GM10266 (cell line): Measurements from ENCODE around the gene PTPRN.
"Not testable (repeated sequence)": the region's sequence is repeated elsewhere in the genome, so short reads cannot be mapped to it uniquely, and the experiment has no call there.

Experiments used
- DNase-seq: peaks from one replicate; pipeline ENCODE4 v3.0.0; 2012; ENCODE audit errors: extremely low spot score
- TF ChIP-seq, protein P1 (sequence below): IDR thresholded peaks from 2 replicates; pipeline ENCODE4 v1.5.1; 2012; ENCODE audit warnings: mild to moderate bottlenecking, low read depth; ENCODE audit not compliant: control insufficient read depth, insufficient read depth; ENCODE audit errors: missing control alignments

Gene PTPRN

DNA sequence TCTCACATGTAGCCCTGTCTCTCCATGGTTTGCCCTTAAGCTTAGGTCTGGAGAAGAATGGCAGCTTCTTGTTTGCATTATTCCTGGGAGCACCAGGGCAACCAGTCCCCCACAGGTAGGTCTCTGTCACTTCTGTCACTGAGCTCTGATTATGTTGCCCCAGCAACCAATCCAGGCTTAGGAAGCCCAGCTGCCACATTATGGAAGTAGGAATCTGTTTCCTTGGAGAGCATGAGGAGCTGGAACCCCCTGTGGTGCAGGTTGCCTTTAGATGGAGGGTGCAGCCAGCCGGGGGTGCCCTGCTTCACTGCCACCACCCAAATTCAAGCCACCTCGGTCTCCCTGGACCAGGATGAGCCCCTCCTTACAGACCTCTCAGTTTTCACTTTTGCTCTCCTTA lies 18.5 kb upstream of the PTPRN start:
- no peak for DNase-seq
- TF ChIP-seq, protein P1, sequence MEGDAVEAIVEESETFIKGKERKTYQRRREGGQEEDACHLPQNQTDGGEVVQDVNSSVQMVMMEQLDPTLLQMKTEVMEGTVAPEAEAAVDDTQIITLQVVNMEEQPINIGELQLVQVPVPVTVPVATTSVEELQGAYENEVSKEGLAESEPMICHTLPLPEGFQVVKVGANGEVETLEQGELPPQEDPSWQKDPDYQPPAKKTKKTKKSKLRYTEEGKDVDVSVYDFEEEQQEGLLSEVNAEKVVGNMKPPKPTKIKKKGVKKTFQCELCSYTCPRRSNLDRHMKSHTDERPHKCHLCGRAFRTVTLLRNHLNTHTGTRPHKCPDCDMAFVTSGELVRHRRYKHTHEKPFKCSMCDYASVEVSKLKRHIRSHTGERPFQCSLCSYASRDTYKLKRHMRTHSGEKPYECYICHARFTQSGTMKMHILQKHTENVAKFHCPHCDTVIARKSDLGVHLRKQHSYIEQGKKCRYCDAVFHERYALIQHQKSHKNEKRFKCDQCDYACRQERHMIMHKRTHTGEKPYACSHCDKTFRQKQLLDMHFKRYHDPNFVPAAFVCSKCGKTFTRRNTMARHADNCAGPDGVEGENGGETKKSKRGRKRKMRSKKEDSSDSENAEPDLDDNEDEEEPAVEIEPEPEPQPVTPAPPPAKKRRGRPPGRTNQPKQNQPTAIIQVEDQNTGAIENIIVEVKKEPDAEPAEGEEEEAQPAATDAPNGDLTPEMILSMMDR: no peak

DNA sequence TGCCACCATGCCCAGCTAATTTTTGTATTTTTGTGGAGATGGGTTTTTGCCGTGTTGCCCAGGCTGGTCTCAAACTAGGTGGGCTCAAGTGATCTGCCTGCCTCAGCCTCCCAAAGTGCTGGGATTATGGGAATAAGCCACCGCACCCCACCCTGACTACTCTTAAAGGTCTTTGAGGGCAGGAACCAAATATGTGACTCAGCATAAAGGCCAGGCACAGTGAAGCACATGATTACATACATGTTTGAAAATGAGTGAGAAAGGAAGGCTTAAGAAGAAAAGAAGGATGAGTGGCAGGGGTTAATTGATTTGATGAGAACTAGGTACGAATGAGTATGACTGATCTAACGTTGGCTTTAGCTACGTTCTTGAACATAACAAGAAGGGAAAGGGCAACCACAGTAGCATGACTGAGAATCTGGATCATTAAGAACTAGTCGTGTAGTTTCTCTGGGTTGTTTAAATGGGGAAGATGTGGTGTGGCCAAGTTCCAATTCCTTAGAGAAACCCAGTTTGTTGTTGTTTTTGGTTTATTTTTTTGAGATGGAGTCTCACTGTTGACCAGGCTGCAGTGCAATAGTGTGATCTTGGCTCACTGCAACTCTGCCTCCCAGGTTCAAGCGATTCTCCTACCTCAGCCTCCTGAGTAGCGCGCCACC lies 16.6 kb upstream of the PTPRN start:
- no peak for DNase-seq
- TF ChIP-seq, protein P1: no peak

DNA sequence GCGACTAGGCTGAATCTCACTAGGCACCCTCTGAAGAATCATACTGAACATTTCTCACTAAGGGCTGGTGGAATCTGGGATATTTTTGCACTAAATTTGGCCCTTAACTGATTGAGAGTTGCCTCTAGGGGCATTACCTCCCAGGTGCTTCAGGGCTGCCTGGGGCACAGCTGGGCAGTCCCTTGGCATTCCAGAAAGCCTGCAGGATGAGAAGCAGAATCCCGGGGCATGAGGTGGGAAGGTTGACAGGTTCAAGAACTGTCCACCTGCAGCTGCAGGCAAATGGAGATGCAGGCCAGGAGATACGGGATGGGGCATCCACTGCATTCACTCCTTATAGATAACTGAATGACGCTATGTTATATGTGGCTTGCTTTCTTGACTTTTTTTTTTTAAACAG lies 15.9 kb upstream of the PTPRN start:
- DNase-seq: no peak
- TF ChIP-seq, protein P1: no peak

DNA sequence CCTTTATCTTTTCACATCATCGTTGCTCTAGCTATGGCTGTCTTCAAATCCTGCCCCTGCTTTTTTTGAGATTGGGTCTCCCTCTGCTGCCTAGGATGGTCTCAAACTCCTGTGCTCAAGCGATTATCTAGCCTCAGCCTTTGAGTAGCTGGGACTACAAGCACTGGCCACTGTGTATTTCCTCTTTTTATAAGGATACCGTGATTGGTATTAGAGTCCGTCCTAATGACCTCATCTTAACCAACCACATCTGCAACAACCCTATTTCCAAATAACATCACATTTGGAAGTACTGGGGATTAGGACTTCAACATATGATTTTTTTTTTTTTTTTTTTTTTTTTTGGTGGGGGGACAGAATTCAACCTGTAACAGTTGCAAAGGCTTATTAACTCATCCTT lies 14.2 kb upstream of the PTPRN start:
- TF ChIP-seq, protein P1: no peak
- no peak for DNase-seq

DNA sequence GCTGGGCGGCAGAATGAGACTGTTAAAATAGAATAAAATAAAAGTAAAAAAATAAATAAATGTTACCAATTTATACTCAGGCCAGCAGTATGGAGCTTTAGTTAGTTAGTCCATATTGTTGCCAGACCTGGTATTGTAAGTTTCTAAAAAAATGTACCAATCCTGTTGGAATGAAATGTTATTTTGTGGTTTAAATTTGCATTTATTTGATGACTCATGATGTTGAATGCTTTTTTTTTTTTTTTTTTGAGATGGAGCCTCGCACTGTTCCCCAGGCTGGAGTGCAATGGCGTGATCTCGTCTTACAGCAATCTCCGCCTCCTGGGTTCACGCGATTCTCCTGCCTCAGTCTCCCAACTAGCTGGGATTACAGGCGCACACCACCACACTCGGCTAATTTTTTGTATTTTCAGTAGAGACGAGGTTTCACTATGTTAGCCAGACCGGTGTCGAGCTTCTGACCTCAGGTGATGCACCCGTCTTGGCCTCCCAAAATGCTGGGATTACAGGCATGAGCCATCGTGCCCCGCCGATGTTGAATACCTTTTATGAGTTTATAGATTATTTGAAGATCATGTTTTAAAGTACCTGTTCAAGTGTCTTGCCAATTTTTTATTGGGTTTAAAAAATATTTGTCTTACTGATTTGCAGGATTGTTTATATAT lies 5.7 kb upstream of the PTPRN start:
- TF ChIP-seq, protein P1: no peak
- no peak for DNase-seq

DNA sequence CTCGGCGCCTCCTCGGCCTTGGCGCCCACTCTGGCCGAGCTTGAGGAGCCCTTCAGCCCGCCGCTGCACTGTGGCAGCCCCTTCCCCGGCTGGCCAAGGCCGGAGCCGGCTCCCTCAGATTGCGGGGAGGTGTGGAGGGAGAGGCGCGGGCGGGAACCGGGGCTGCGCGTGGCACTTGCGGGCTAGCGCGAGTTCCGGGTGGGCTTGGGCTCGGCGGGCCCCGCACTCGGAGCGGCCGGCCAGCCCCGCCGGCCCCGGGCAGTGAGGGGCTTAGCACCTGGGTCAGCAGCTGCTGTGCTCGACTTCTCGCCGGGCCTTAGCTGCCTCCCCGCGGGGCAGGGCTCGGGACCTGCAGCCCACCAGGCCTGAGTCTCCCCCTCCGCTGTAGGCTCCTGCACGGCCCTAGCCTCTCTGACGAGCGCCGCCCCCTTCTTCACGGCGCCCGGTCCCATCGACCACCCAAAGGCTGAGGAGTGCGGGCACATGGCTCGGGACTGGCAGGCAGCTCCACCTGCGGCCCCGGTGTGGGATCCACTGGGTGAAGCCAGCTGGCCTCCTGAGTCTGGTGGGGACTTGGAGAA lies 3.6 kb upstream of the PTPRN start:
- DNase-seq: not testable (repeated sequence)

DNA sequence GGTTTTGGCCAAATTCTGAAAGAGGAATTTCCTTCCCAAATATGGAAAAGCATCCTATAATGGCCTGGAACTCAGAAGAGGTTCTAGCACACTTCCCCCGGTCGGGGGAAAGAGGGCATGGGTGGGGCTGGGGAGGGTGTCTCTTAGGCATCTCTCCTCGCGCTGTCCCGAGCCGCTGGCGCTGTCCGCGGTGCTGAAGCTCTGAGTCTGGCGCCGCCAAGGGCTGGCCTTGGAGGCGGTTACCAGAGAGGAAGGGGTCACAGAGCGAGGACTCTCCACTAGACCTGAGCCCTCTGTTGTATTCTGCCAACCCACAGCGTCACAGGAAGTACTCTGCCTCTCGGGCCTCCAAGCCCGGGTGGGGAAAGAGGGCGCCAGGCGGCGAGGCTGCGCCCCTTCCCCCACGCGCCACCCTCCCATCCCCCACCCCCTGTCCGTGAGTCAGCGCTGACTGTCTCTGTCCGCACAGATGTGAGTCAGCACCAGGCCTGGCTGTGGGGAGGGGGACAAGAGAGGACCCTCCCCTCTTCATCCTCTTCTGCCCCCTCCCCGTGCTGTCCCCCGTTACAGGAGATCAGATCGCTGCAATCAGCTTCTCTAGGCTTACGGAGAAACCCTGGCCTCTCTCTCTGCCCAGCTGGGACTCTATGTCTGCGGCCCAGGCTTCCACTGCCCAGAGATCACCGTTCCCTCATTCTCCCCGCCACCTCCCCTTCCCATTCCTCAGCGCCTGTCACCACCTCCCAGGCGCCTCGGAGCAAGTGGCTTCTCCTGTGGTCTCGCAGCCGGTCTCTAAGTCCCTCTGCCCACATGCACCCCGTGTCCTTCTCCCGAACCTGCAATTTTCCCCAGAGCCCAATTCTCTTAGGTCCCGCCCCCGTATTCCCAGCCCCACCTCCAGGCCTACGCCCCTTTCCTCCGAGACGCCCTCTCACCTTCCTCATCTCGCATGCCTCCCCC lies 779 bp downstream of the PTPRN start:
- TF ChIP-seq, protein P1: no peak
- peak; percentile 87 for DNase-seq
